Mucosa of descending colon (tissue), 3 donors: ENCODE data around the gene ATP6V0E1. TPM values are rescaled to one million over a fixed set of nuclear protein-coding genes. Genes with fewer than 3 reads are reported as not detected.

Experiments
- ATAC-seq: fragments of 200-7000 bp; cut with Tn5 transposase; one replicate; pipeline ENCODE4 v1.9.1; 2020; ENCODE audit warnings: mild to moderate bottlenecking, moderate library complexity
- DNase-seq, 3 donors: peaks; one replicate each; pipeline ENCODE4 v3.0.0-alpha.2; 2020
- H3K36me3 ChIP-seq: fragments of 200-600 bp; one replicate; pipeline ENCODE4 v1.8.0; 2021; ENCODE audit warnings: low read depth, mild to moderate bottlenecking
- H3K4me1 ChIP-seq: fragments of 200-600 bp; one replicate; pipeline ENCODE4 v1.8.0; 2021; ENCODE audit warnings: low read depth, mild to moderate bottlenecking
- H3K4me3 ChIP-seq: fragments of 200-600 bp; one replicate; pipeline ENCODE4 v1.8.0; 2021; ENCODE audit warnings: mild to moderate bottlenecking
- H3K9me3 ChIP-seq: fragments of 200-600 bp; one replicate; pipeline ENCODE4 v1.8.0; 2021; ENCODE audit warnings: mild to moderate bottlenecking
- CTCF ChIP-seq: fragments of 200-600 bp; IDR thresholded peaks from one replicate; pipeline ENCODE4 v1.8.0; 2022; ENCODE audit warnings: antibody characterized with exemption, mild to moderate bottlenecking
- intact Hi-C, 2 donors: fragments of 100-400 bp; cut with DNase I in 1 of 2; cut with micrococcal nuclease in 1 of 2; formaldehyde crosslinking; loops; one replicate each; pipeline versions ENCODE4 v1.11.0 to v1.11.1; 2022; cut with DNase I, micrococcal nuclease
- total RNA-seq, 3 donors: library from RNA; stranded (reverse); fragmentation: NEBNext Ultra II Directional in 2 of 3; extraction: Animal tissue kit (Norgen Biotek cat#: 25700) in 2 of 3; gene quantifications; one replicate each; pipeline versions ENCODE4 v1.2.1 to v1.2.4, GENCODE V29; 2021 to 2023
- donor health status: DM: no; HTN: no; CAD: no; lungs with moderate emphysema.
- donor health status: DM: no; HTN: no; CAD: no.
- donor health status: DM: no; HTN: yes; CAD: no.

The ATP6V0E1 gene
- total RNA-seq, 3 donors from 2014 or later = 174 to 194 (median 190) TPM

- intact Hi-C loops = loop anchor here in 1 of 2 donors (10.0 kb wide), 1 partner anchor 141 kb away; the partner anchor contains the start of gene BNIP1
- ATAC-seq = no peak
- DNase-seq = no peak
- Histone ChIP-seq H3K36me3 (no peaks in the 10 kb centered on the region), H3K9me3 (no peaks in the 10 kb centered on the region), H3K4me1 (peaks cover 34% of the 10 kb centered on the region), H3K4me3 (no peak overlapping the region)
- no peak for TF ChIP-seq CTCF
Observed at GRCh38 chr5:173003360-173003759, 19.8 kb downstream of the ATP6V0E1 start.

GRCh38 chr5:173004013-173004412, 20.4 kb downstream of the ATP6V0E1 start:
- TF ChIP-seq CTCF = no peak
- Histone ChIP-seq H3K4me1 (peaks cover 38% of the 10 kb centered on the region), H3K9me3 (no peaks in the 10 kb centered on the region), H3K4me3 (no peak overlapping the region), H3K36me3 (no peaks in the 10 kb centered on the region)
- no peak for DNase-seq
- intact Hi-C loops = loop anchor here in 1 of 2 donors (10.0 kb wide), 1 partner anchor 141 kb away; the partner anchor contains the start of gene BNIP1
- ATAC-seq = no peak

- Histone ChIP-seq H3K4me1 (peaks cover 37% of the 10 kb centered on the region), H3K9me3 (no peaks in the 10 kb centered on the region), H3K4me3 (no peak overlapping the region), H3K36me3 (no peaks in the 10 kb centered on the region)
- intact Hi-C loops = loop anchor here in 1 of 2 donors (10.0 kb wide), 1 partner anchor 140 kb away; the partner anchor contains the start of gene BNIP1
- no peak for TF ChIP-seq CTCF
- DNase-seq (no peak), ATAC-seq (no peak)
Observed at GRCh38 chr5:173004447-173004846, 20.9 kb downstream of the ATP6V0E1 start.

- Histone ChIP-seq H3K9me3 (no peaks in the 10 kb centered on the region), H3K4me1 (peaks cover 37% of the 10 kb centered on the region), H3K4me3 (no peak overlapping the region), H3K36me3 (no peaks in the 10 kb centered on the region)
- ATAC-seq = no peak
- intact Hi-C loops = no loop called here
- DNase-seq = no peak
- no peak for TF ChIP-seq CTCF
Observed at GRCh38 chr5:173010021-173010420, 26.4 kb downstream of the ATP6V0E1 start.

GRCh38 chr5:173010547-173011464, 27.2 kb downstream of the ATP6V0E1 start:
- Histone ChIP-seq H3K36me3 (no peaks in the 10 kb centered on the region), H3K9me3 (no peaks in the 10 kb centered on the region), H3K4me1 (peaks cover 37% of the 10 kb centered on the region), H3K4me3 (no peak overlapping the region)
- no peak for TF ChIP-seq CTCF
- DNase-seq (peak in 2 of 3 donors; percentile 52 to 60), ATAC-seq (peak; percentile 69)
- intact Hi-C loops = no loop called here
